Measurements from ENCODE around the gene EIF4B. TPM values are rescaled to one million over a fixed set of nuclear protein-coding genes. Genes with fewer than 3 reads are reported as not detected.
A peak's percentile ranks its signal among the peaks of the same experiment; 100 is the strongest.

The EIF4B gene
- total RNA-seq, 6 donors from 2014 or later = 222 to 451 (median 363) TPM

DNA sequence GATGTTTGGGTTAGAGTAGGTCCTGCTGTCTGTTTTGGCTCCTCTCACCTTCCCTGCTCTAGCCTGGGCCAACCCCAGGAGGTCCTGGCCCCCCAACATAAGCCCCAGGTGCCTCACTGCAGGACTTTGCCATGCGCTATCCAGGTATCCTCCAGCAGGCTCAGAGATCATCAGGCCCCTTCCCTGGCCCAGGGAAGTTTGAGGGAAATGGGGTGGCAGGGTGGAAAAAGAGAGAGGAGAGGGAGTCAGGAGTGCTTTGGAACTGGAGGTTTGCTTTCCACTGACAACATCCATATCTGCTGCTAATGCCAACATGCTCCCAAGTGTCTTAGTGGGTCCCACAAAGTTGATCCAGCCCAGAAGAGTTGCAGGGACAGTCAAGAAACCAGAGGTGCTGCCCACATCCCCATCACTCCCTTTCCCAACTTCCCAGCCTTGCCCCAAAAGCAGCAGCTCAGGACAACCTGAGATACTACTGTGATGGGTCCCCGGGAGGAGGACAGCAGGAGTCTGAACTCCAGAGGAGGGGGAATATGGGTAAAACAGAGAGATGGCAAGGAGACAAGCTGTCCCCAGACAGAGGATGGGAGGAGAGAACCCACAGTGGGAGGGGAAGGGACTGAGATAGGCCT lies 44.3 kb downstream of the EIF4B start:
- TF ChIP-seq POLR2A (IDR thresholded peaks at IDR 0.05) (no peak), EP300 (IDR thresholded peaks at IDR 0.05) (no peak), CTCF (IDR thresholded peaks at IDR 0.05) (no peak), POLR2AphosphoS5 (IDR thresholded peaks at IDR 0.05) (no peak)
- DNase-seq (no peak), ATAC-seq (ENCODE audit: low FRiP score in 2 of 2) (no peak)
- 46 to 49% methylated on average over 2 of the region's 2 CpGs for WGBS, 2 donors
- H3K4me3 ChIP-seq = peak overlapping the region; percentile 66 to 90 (median 71)
- H3K36me3 ChIP-seq = peaks cover 3 to 18% (median 5%) of the 10 kb centered on the region in 4 donors
- H3K4me1 ChIP-seq = peaks cover 55 to 83% (median 73%) of the 10 kb centered on the region in 4 donors
- peak overlapping the region; percentile 97 to 99 (median 98) for H3K27ac ChIP-seq
- H3K9me3 ChIP-seq = no peaks in the 10 kb centered on the region
- H3K27me3 ChIP-seq = no peaks in the 10 kb centered on the region

DNA sequence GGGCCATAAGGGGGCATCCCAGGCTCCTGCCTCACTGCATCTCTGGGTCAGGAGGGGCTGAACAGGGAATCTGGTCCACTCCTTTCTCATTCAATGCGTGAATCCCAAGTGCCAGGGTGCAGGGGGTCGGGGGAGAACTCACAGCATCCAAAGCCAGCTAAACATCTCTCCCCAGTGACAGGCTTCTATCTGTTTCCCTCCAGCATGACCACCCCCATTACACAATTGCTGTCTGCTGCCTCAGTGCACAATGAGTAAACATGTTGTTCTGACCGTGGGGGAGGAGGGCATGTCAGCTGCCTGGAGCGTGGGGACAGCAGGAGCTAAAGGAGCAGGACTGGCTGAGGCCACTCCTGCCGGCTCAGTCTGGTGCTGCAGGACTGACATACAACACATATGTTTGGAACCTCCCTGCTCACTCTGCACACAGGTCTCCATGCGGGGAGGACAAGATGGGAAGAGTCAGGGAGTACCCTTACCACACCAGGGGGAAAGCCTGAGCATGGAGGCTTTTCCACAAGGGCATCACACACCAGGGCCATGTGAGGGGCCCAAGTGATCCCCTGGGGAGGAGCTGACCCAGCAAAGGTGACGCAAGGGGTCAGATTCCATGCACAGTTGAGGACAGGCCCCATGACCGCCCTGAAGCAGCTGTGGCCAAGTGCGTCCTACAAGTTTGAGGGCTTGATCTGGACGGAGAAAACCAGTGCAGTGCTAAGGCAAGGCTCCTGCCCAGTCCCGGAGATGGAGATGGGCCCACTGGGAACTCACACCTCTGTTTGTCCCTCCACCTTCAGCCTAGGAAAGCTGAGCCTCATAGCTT lies 45.0 kb downstream of the EIF4B start:
- Histone ChIP-seq H3K36me3 (peaks cover 3 to 25% (median 10%) of the 10 kb centered on the region in 4 donors), H3K27me3 (no peaks in the 10 kb centered on the region), H3K27ac (peak overlapping the region; percentile 97 to 99 (median 98)), H3K9me3 (no peaks in the 10 kb centered on the region), H3K4me3 (peak overlapping the region; percentile 66 to 90 (median 71)), H3K4me1 (peaks cover 48 to 77% (median 68%) of the 10 kb centered on the region in 4 donors)
- TF ChIP-seq EP300 (IDR thresholded peaks at IDR 0.05) = peak in 2 of 4 donors; percentile 38 to 42
- TF ChIP-seq CTCF (IDR thresholded peaks at IDR 0.05) = peak in 5 of 6 experiments; percentile 18 to 68 (median 51)
- peak in 2 of 4 donors; percentile 15 to 61 for TF ChIP-seq POLR2A (IDR thresholded peaks at IDR 0.05)
- peak; percentile 56 to 85 for TF ChIP-seq POLR2AphosphoS5 (IDR thresholded peaks at IDR 0.05)
- DNase-seq (peak in 1 of 2 donors; percentile 86), ATAC-seq (ENCODE audit: low FRiP score in 2 of 2) (peak; percentile 0 to 1)
- WGBS, 2 donors = 27 to 41% methylated on average over 5 to 11 of the region's 11 CpGs

GRCh38 chr12:53051881-53052412 lies 45.7 kb downstream of the EIF4B start:
- Histone ChIP-seq H3K4me3 (peak overlapping the region; percentile 12 to 74 (median 67)), H3K27ac (peak overlapping the region; percentile 97 to 99 (median 98)), H3K9me3 (no peaks in the 10 kb centered on the region), H3K27me3 (no peaks in the 10 kb centered on the region), H3K4me1 (peaks cover 48 to 73% (median 66%) of the 10 kb centered on the region in 4 donors), H3K36me3 (peaks cover 3 to 32% (median 15%) of the 10 kb centered on the region in 4 donors)
- WGBS, 2 donors = 46 to 49% methylated on average over 5 to 7 of the region's 7 CpGs
- TF ChIP-seq POLR2AphosphoS5 (IDR thresholded peaks at IDR 0.05) (no peak), POLR2A (IDR thresholded peaks at IDR 0.05) (no peak), EP300 (IDR thresholded peaks at IDR 0.05) (no peak), CTCF (IDR thresholded peaks at IDR 0.05) (no peak)
- no peak for DNase-seq
- ATAC-seq (ENCODE audit: low FRiP score in 2 of 2) = no peak

- 33 to 43% methylated on average over 3 to 8 of the region's 11 CpGs for WGBS, 2 donors
These were observed 46.4 kb downstream of the EIF4B start for GRCh38 chr12:53052419-53053217.

More at GRCh38 chr12:53052419-53053217, 46.4 kb downstream of the EIF4B start:
- H3K27ac ChIP-seq = peak overlapping the region; percentile 97 to 99 (median 98)
- DNase-seq (peak in 1 of 2 donors; percentile 93), ATAC-seq (ENCODE audit: low FRiP score in 2 of 2) (peak; percentile 23 to 52)
- H3K4me1 ChIP-seq = peaks cover 48 to 72% (median 64%) of the 10 kb centered on the region in 4 donors
- H3K27me3 ChIP-seq = no peaks in the 10 kb centered on the region
- H3K9me3 ChIP-seq = no peaks in the 10 kb centered on the region
- H3K36me3 ChIP-seq = peaks cover 3 to 39% (median 19%) of the 10 kb centered on the region in 4 donors
- peak overlapping the region; percentile 12 to 74 (median 67) for H3K4me3 ChIP-seq
- TF ChIP-seq POLR2A (IDR thresholded peaks at IDR 0.05) = peak in 1 of 4 donors; percentile 44
- peak in 1 of 4 donors; percentile 76 for TF ChIP-seq EP300 (IDR thresholded peaks at IDR 0.05)
- TF ChIP-seq CTCF (IDR thresholded peaks at IDR 0.05) = no peak
- TF ChIP-seq POLR2AphosphoS5 (IDR thresholded peaks at IDR 0.05) = peak in 1 of 2 donors; percentile 87
